HEK293T (cell line): ENCODE data around the gene NR6A1.

Source experiments
- CTCF ChIA-PET: fragments of 350-600 bp; formaldehyde crosslinking; extraction: SDS; loops from one replicate; lab custom pipeline; 2021; ENCODE audit warnings: antibody characterized with exemption, inconsistent platforms; lab: Yijun Ruan, JAX
- POLR2A ChIA-PET: fragments of 350-600 bp; formaldehyde crosslinking; extraction: SDS; loops from one replicate; lab custom pipeline; 2020; ENCODE audit warnings: antibody characterized with exemption, inconsistent platforms; lab: Yijun Ruan, JAX
- DNase-seq: peaks from one replicate; pipeline ENCODE4 v3.0.0; 2012; ENCODE audit warnings: mixed read lengths; ENCODE audit errors: extremely low spot score
- ARNT ChIP-seq: fragments of 450-650 bp; IDR thresholded peaks from 2 replicates; pipeline ENCODE4 v1.6.1; 2017; ENCODE audit warnings: mild to moderate bottlenecking
- BHLHE40 ChIP-seq: fragments of 450-650 bp; IDR thresholded peaks from 2 replicates; pipeline ENCODE4 v1.6.1; 2016; ENCODE audit warnings: mild to moderate bottlenecking, moderate library complexity, borderline replicate concordance
- CTBP1 ChIP-seq: fragments of 450-650 bp; IDR thresholded peaks from 2 replicates; pipeline ENCODE4 v1.6.1; 2016; ENCODE audit warnings: borderline replicate concordance
- FOXA1 ChIP-seq: fragments of 450-650 bp; IDR thresholded peaks from 2 replicates; pipeline ENCODE4 v1.6.1; 2016; ENCODE audit warnings: mild to moderate bottlenecking
- FOXK2 ChIP-seq: fragments of 450-650 bp; IDR thresholded peaks from 2 replicates; pipeline ENCODE4 v1.6.1; 2016; ENCODE audit warnings: mild to moderate bottlenecking
- FOXM1 ChIP-seq: fragments of 450-650 bp; IDR thresholded peaks from 2 replicates; pipeline ENCODE4 v1.6.1; 2017; ENCODE audit warnings: mild to moderate bottlenecking, borderline replicate concordance
- HDGF ChIP-seq: fragments of 450-650 bp; IDR thresholded peaks from 2 replicates; pipeline ENCODE4 v1.6.1; 2017; ENCODE audit warnings: antibody characterized with exemption, borderline replicate concordance
- L3MBTL2 ChIP-seq: fragments of 450-650 bp; conservative IDR thresholded peaks from 2 replicates; pipeline ENCODE4 v1.6.1; 2016; ENCODE audit warnings: mild to moderate bottlenecking
- LEF1 ChIP-seq: fragments of 450-650 bp; IDR thresholded peaks from 2 replicates; pipeline ENCODE4 v1.6.1; 2017; ENCODE audit warnings: mild to moderate bottlenecking, borderline replicate concordance
- NFRKB ChIP-seq: fragments of 450-650 bp; IDR thresholded peaks from 2 replicates; pipeline ENCODE4 v1.6.1; 2016; ENCODE audit warnings: mild to moderate bottlenecking, moderate library complexity
- SP1 ChIP-seq: fragments of 450-650 bp; IDR thresholded peaks from 2 replicates; pipeline ENCODE4 v1.6.1; 2017
- SUZ12 ChIP-seq: fragments of 450-650 bp; IDR thresholded peaks from 2 replicates; pipeline ENCODE4 v1.6.1; 2016; ENCODE audit warnings: mild to moderate bottlenecking
- TARDBP ChIP-seq: fragments of 450-650 bp; IDR thresholded peaks from 2 replicates; pipeline ENCODE4 v1.6.1; 2016
- ZNF384 ChIP-seq: fragments of 450-650 bp; IDR thresholded peaks from 2 replicates; pipeline ENCODE4 v1.6.1; 2016
- TF ChIP-seq, protein P1 (sequence below): fragments of 450-650 bp; IDR thresholded peaks from 2 replicates; pipeline ENCODE4 v1.6.1; 2016

NR6A1 gene

DNA sequence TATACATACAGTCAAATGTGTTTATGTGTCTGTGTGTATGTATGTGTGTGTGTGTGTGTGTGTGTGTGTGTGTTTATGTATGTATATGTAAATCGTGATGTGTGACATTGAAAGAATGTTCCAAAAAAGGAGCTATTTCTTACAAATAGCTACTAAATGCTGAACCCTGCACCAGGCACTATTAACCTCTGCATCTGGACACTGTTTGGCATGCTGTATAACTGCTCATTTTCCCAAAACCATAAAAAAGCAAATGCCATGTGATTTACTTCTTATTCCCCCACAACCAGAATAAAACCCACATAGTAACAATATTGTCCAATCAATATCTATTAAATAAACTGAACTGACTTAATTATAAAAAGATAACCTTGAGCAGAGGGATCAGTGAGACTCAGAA is 91.1 kb downstream of the NR6A1 start:
- TF ChIP-seq SP1 (no peak), SUZ12 (no peak), NFRKB (no peak), ZNF384 (no peak), FOXM1 (no peak), L3MBTL2 (no peak), HDGF (no peak), TARDBP (no peak)
- TF ChIP-seq, protein P1, sequence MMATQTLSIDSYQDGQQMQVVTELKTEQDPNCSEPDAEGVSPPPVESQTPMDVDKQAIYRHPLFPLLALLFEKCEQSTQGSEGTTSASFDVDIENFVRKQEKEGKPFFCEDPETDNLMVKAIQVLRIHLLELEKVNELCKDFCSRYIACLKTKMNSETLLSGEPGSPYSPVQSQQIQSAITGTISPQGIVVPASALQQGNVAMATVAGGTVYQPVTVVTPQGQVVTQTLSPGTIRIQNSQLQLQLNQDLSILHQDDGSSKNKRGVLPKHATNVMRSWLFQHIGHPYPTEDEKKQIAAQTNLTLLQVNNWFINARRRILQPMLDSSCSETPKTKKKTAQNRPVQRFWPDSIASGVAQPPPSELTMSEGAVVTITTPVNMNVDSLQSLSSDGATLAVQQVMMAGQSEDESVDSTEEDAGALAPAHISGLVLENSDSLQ = no peak
- CTCF ChIA-PET = interaction anchor here (1.0 kb wide), 1 partner anchor 19 kb away, joined by 3 read pairs; no protein-coding TSS in a partner anchor

DNA sequence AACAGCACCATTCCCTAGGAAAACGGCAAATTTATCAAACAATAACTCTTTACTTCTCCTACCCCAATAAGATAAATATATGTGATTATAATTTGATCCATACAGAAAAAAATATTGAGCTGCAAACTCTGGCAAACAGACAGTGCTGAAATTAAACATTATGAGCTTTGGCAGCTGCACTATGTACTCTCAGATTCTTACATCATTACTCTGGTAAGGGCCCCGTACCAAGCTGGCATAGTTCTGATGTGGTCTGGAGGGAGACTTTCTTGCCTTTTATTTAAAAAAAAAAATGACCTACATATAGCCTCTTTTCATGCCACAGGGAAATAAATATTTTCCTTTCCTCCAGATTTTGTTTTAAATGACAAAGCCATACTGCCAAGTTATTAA is 95.0 kb downstream of the NR6A1 start:
- TF ChIP-seq SUZ12 = no peak
- TF ChIP-seq LEF1 = no peak
- CTCF ChIA-PET = interaction anchor here (0.6 kb wide), 2 partner anchors 10 to 681 kb away, joined by 4 to 6 read pairs; no protein-coding TSS in a partner anchor
- no peak for DNase-seq
- POLR2A ChIA-PET = interaction anchor here (1.0 to 1.8 kb wide), 2 partner anchors 16 to 17 kb away, joined by 3 to 10 read pairs; no protein-coding TSS in a partner anchor

More for the DNA sequence above, 91.1 kb downstream of the NR6A1 start:
- no peak for DNase-seq
- POLR2A ChIA-PET = interaction anchor here (0.6 kb wide), 1 partner anchor 21 kb away, joined by 3 read pairs; no protein-coding TSS in a partner anchor

DNA sequence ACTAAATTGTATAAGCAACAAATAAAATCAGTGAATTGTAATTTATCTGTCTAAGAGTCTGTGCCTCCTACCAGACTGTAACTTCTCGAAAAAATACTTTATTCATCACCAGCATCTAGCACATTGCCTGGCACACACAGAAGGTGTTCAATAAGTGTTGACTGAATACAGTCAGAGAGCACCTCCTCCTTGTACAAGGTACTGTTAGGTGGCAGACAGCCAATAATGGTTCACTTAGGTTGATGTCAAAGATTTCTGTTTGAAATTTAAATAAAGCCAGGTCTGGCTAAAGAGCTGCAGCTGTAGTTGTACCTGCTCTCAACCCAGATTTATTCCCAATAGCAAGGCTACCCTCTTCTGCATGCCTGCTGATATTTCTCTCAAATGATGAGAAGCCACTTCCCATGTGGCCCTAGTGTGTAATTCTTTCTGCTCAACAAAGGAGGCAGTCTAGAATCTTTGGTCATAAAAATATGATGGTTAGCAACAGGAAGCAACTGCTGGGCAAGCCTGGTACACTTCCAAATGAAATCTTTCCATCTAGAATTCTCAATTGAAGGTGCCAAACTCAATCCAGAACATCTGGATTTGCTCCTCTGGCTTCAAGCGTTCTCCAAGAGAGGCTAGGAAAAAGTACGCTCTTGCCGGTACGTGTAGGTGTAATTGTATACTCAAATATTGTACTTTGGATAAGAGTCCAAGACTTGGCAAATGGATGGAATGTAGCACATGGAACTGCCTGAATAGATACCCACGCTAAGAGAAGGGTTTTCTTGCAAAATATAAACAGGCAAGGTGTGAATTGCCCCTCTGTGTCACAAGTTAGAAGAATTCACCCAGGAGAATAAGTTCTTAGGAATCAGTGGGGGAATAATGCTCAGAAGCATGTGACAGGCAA is 95.6 kb downstream of the NR6A1 start:
- TF ChIP-seq SP1 (no peak), FOXM1 (no peak), SUZ12 (no peak), NFRKB (no peak)
- TF ChIP-seq, protein P1 = no peak
- ChIA-PET CTCF (no interaction called here), POLR2A (interaction anchor here (1.8 kb wide), 1 partner anchor 16 kb away, joined by 10 read pairs; no protein-coding TSS in a partner anchor)
- no peak for DNase-seq

DNA sequence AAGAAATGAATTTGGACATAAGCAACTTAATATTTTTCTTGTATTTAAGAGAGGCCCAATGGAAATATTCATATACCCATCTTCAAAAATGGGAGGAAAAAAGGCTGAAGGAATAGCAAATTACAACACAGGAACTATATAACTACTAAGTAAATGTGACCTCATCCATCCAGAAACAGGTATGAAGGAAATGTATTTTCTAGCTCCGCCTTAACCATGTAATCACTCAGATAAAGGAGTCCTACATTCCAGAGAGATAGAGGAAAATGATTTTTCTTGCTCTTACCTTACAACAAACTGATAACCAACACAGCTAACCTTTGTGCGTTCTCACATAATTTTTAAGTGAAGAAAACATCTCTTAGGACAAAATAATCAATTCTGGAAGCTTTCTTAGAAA is 96.5 kb downstream of the NR6A1 start:
- ChIA-PET POLR2A (no interaction called here), CTCF (no interaction called here)
- DNase-seq = no peak
- TF ChIP-seq CTBP1 = no peak
- TF ChIP-seq FOXA1 = no peak
- TF ChIP-seq LEF1 = no peak

DNA sequence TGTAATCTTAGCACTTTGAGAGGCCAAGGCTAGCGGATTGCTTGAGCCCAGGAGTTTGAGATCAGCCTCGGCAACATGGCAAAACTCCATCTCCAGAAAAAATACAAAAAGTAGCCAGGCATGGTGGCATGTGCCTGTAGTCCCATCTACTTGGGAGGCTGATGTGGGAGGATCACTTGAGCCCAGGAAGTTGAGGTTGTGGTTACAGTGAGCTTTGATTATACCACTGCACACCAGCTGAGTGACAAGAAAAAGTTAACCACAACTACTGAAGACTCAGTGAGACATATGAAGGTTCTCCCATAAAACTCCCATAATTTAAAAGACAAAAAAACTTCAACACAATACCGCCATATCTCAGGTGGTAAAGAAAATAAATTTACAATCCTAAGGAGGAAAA is 98.0 kb downstream of the NR6A1 start:
- POLR2A ChIA-PET = interaction anchor here (1.6 kb wide), 1 partner anchor 15 kb away, joined by 5 read pairs; no protein-coding TSS in a partner anchor
- CTCF ChIA-PET = interaction anchor here (0.7 kb wide), 1 partner anchor 45 kb away, joined by 3 read pairs; no protein-coding TSS in a partner anchor
- DNase-seq = no peak
- TF ChIP-seq CTBP1 (no peak), HDGF (no peak), NFRKB (no peak), FOXM1 (no peak), BHLHE40 (no peak), ARNT (no peak), FOXA1 (no peak), TARDBP (no peak), L3MBTL2 (no peak), SUZ12 (no peak)
- TF ChIP-seq, protein P1 = no peak

DNA sequence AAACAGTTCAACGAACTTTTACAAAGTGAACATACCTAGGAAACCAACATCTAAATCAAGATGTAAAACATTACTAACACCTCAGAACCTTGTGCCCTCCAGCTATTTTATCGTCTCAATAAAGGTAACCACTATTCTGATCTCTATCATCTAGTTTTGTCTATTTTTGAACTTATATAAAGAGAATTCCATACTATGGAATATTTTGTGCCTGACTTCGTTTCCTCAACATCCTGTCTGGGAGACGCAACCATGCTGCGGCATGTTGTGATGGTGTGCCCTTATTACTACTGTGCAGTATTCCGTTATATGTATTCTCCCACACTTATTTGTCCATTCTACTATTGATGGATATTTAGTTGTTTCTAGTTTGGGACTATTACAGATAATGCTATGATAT is 99.2 kb downstream of the NR6A1 start:
- no peak for TF ChIP-seq FOXK2
- TF ChIP-seq NFRKB = no peak
- TF ChIP-seq TARDBP = no peak
- no peak for TF ChIP-seq HDGF
- TF ChIP-seq, protein P1 = no peak
- no peak for TF ChIP-seq SUZ12
- TF ChIP-seq ZNF384 = no peak
- TF ChIP-seq LEF1 = no peak
- TF ChIP-seq SP1 = no peak
- ChIA-PET CTCF (no interaction called here), POLR2A (no interaction called here)
- DNase-seq = no peak
